CD4-positive, alpha-beta T cell treated with Interleukin-15 for 4 hours (primary cell): ENCODE results near the gene UGT1A4.

Experiments
- DNase-seq: peaks from one replicate; pipeline ENCODE4 v3.0.0-alpha.2; 2020; ENCODE audit warnings: low spot score

The UGT1A4 gene

DNA sequence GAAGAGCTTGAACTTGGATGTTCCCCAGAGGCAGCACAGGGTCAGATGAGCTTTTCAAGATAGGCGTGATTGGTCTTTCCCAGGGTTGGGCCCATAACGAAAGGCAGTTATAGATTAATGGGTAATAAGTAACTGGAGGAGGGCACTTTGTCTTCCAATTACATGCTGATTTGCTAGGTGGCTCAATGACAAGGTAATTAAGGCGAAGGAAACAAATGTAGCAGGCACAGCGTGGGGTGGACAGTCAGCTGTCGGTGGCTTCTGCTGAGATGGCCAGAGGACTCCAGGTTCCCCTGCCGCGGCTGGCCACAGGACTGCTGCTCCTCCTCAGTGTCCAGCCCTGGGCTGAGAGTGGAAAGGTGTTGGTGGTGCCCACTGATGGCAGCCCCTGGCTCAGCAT lies at the start of gene UGT1A4:
UGT1A4 (plus strand) TSS at position 185 of the 400 bp plus-strand sequence; CDS start at position 270, 85 bp downstream.
- DNase-seq, result no peak

DNA sequence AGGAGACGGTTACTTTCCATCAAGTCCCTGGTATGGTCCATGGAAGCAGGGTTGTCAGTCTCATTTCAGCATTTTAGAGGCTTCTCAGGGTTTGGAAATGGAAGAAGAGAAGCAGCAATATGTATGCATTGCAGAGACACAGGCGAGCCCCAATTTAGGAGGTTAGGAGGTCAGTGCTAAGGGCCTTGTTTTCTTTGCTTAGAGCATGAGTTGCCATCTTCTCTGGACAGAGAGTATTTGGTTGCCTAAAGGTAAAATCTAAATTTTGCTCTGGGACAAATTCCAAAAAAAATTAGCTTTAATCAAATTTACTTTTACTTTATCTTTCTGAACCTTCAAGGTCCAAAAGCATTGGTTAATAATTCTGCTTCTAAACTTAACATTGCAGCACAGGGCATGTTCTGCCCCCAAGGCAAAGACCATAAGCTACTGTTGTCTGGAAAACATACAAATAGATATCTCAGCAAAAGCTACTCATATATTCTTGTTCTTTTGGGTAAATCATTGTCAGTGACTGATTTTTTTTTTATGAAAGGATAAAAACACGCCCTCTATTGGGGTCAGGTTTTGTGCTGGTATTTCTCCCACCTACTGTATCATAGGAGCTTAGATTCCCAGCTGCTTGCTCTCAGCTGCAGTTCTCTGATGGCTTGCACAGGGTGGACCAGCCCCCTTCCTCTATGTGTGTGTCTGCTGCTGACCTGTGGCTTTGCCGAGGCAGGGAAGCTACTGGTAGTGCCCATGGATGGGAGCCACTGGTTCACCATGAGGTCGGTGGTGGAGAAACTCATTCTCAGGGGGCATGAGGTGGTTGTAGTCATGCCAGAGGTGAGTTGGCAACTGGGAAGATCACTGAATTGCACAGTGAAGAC lies 47.0 kb upstream of the UGT1A4 start, which contains the start of gene UGT1A9:
UGT1A9 (plus strand) TSS at position 609 of the 872 bp plus-strand sequence; CDS start at position 646, 37 bp downstream.
- DNase-seq, result no peak

DNA sequence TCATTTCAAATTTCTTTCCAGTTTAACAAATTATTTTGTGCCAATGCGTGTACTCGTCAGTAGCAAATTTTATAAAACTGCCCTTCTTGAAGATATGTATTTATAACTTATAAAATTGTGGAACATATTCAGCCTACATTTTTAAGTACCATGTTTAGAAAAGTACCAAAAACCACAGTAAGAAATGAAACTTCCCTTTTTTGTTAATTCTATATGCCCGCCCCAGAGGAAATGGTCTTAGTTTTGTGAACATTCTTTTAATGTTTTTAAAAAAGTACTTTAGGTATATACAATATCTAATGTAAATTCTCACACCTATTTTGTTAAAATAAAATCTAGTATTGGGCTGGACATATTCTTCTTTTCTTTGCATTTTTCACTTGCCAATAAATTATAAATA lies 45.6 kb upstream of the UGT1A4 start:
- no peak for DNase-seq

DNA sequence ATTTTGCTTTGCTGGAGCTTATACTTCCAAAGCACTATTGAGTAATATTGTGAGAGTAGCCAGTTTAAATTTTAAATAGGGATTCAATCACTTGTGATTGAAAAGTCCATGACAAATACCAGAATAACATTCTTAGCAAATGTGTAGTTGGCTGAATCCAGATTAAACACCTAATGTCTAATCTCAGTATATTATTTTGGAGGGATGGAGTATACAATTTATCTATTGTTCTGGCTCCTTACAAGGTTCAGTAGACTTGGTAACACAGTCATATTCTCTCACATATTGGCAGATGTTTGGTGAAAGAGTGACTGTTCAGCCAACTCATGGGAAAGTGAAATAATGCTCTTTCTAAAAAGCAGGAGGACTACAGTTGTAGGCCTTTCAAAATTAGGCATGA lies 44.6 kb upstream of the UGT1A4 start:
- DNase-seq, result no peak

DNA sequence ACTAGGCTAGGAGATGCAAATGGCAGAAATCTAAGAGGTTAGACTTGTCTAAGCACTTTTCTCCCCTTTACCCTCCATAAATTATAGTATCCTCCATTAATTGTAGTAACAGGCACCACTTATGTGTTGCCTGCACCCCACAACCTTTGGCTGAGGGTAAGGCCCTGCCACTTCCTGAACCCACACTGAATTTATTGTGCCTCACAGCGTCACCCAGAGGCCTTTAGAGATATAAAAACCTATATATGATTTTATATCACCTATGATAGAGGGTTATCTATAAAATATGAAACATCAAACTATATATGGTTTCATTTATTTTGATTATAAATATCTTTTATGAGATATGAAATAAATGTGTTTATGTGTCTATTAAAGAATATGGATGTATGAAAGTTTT lies 44.2 kb upstream of the UGT1A4 start:
- no peak for DNase-seq

DNA sequence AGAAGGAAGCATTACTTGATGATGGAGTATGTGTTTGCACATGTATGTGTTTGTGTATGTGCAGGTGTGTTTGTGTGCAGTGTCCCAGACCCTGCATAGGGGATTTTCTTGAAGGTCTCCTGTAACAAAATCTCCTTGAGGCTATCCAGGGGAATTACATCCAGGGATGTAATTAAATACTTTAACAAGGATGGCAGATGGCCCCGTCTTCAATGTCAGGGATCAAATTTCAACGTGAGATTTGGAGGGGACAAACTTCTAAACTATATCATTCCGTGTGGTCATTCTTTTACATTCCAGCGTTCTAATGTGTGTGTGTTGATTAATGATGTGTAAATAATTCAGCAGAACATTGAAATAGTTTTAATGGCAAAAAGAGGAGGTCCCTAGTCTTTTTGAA lies 43.5 kb upstream of the UGT1A4 start:
- DNase-seq, result no peak

DNA sequence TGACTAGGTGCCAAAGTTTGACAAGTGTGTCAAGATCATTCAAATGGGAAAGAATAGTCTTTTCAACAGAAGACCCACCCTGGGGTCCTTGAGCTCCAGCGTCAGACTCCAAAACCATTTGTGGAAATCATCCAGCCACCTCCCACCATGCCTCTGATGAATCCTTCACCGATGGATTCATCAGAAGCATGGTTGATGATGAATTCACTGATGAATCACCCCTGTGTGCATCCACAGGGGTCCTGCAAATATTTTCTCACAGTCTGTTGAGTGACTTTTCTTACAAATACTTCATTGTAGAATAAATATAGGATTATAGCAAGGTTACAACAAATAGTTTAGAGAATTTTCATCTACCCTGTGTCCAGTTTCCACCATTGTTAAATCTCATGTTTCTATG lies 42.5 kb upstream of the UGT1A4 start:
- no peak for DNase-seq

DNA sequence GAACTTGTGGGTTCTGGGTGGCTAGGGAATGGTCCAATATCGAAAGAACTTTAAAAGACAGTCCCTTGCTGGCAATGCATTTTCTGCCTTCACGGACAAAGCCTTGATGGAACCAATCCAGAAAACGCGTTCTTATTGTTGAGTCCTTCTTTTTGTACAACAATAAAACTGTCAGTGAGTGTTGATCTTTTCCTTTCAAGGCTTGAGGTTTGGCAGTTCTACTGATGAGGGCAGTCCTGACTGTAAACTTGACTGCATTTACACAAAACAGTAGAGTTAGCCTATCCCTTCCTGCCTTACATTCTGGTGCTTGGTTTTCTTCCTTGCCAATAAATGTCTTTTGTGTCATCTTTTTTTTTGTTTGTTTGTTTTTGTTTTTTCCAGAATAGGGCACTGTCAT lies 39.3 kb upstream of the UGT1A4 start:
- DNase-seq, result no peak

DNA sequence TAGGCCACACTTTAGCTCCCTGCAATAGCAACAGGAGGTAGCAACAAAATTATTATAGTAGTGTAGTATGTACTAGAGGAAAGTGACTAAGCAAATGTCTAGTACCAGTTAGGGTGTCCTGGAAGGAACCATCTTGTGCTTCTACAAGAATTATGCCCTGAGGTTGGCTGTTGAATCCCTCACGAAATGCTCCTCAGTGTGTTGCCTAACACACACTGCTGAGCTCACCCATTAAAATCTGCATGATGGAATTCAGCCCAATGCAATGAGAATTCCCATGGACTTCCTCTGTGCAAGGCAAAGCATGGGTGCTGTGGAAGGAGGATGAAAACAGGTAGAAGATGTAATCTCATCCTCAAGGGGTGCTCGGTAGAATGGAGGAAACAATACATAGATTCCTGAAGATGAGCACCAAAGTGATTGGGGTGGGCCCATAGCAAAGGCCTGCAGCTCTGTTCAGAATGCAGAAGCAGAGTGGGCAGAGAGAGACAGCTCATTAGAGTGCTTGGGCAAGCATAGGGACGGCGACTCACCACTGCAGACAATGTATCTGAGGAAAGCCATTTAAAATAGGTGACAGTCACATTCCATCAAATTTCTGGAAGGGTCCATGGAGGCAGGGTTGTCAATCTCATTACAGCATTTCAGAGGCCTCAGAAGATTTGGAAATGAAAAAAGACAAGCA lies 38.0 kb upstream of the UGT1A4 start:
- DNase-seq, result no peak

DNA sequence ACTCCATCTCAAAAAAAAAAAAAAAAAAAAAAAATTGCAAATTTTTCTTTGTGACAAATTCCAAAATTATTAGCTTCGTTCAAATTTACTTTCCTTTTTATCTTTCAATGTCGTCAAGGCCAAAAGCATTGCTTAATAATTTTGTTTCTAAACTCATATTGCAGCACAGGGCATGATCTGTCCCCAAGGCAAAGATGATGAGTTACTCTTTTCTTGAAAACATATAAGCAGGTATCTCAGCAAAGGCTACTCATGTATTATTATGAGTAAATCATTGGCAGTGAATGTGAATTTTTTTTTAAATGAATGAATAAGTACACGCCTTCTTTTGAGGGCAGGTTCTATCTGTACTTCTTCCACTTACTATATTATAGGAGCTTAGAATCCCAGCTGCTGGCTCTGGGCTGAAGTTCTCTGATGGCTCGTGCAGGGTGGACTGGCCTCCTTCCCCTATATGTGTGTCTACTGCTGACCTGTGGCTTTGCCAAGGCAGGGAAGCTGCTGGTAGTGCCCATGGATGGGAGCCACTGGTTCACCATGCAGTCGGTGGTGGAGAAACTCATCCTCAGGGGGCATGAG lies 36.9 kb upstream of the UGT1A4 start, which contains the start of gene UGT1A7:
UGT1A7 (plus strand) TSS at position 381 of the 579 bp plus-strand sequence; CDS start at position 418, 37 bp downstream.
- DNase-seq, result no peak

DNA sequence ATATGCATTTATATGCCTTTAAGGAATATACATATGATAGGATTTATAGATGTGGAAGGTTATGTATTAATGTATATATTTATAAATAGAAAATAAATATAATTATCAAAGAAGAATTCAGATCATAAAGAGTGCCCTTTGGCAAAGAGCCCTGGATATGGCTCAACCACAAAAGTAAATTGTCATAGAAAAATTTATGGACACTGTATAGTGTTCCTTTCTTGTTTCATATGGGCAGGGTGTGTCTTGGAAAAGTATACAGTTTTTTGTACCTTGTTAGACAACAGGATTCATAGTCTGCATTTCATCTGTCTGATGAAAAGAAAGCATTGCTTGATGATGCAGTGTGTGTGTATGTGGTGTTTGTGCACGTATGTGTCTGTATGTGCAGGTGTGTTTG lies 33.9 kb upstream of the UGT1A4 start:
- DNase-seq, result no peak

DNA sequence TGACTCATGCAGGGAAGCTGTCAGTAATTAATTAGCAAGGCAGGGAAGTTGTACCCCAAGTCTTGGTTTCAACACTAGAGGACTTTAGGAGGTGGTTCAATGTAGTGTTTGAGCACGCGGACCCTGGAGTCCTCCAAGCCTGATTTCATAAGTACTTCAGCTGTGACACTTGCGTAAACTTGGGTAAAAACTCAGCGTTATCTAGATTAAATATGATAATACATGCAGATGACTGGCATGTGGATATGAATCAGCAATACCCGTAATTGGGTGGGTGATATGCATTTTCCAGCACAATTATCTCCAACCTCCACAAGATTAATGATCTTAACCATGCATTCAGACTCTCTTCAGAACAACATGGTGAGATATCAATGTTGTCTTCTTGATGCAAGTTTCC lies 31.6 kb upstream of the UGT1A4 start:
- no peak for DNase-seq

DNA sequence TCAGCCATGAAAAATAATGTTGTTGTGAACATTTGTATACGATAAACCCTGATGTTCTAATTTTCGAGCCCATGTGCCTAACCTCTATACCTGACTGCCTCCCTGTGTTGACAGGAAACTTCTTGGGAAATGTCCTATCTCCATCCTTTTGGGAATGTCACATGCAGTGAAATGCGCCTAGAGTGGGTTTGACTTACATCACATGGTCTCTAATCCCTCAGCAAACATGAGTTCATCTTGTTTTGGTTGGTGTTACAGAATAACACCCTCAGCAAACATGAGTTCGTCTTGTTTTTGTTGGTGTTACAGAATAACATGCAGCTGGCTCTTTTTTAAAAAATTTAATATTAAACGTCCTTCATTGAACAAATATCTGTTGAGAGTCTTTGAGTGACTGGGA lies 30.2 kb upstream of the UGT1A4 start:
- no peak for DNase-seq

DNA sequence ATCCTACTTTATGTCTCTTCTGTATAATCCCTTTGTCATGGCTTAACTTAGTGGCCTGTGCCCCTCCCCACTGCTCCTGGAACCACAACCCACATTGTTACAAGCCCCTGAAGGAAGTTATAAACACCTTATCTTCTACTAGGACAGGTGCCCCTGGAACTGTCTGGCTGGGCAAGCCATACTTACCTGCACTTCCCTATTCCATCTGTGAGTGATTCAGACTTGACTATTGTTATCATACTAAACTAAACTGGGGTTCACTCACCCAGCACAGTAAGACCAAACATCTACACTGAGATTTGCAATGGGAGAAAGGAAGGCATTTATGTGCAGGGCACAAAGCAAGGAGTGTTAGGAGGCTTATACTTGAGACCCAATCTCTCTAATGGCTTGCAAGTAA lies 29.5 kb upstream of the UGT1A4 start:
- DNase-seq, result no peak

DNA sequence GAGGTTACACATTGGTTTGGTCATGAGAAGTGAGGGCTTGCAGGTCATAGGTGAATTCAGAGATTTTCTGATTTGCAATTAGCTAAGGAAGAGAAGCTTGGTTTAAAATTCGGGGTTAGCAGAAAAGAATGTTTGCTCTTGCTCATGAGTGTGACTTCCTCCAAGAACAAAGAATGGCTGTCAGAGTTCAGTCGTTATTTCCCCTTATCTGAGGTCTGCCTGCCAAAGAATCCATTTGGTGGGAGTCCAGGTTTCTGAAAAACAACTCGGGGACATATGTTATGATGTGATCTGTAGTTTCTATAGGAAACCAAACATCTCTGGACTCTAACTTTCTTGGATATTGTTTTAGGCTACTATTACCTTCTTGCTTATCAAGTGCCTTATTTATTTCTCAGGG lies 29.0 kb upstream of the UGT1A4 start:
- no peak for DNase-seq

DNA sequence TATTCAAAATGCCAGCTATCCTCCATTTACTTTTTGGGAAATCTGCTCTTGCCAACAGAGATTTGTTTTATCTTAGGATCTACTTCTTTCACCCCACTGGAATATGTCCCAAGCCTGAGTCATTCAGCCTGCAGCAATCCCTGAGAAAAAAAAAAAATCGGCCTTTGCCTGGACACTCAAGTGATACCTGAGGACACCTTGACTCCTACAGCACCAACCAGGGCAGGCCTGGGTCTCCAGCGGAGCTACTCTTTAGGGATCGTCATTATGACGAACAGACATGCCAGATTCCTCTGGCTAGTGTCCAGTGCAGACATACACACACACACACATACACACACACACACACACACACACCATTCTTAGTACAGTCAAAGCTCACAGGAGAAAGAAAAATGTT lies 28.1 kb upstream of the UGT1A4 start:
- no peak for DNase-seq

DNA sequence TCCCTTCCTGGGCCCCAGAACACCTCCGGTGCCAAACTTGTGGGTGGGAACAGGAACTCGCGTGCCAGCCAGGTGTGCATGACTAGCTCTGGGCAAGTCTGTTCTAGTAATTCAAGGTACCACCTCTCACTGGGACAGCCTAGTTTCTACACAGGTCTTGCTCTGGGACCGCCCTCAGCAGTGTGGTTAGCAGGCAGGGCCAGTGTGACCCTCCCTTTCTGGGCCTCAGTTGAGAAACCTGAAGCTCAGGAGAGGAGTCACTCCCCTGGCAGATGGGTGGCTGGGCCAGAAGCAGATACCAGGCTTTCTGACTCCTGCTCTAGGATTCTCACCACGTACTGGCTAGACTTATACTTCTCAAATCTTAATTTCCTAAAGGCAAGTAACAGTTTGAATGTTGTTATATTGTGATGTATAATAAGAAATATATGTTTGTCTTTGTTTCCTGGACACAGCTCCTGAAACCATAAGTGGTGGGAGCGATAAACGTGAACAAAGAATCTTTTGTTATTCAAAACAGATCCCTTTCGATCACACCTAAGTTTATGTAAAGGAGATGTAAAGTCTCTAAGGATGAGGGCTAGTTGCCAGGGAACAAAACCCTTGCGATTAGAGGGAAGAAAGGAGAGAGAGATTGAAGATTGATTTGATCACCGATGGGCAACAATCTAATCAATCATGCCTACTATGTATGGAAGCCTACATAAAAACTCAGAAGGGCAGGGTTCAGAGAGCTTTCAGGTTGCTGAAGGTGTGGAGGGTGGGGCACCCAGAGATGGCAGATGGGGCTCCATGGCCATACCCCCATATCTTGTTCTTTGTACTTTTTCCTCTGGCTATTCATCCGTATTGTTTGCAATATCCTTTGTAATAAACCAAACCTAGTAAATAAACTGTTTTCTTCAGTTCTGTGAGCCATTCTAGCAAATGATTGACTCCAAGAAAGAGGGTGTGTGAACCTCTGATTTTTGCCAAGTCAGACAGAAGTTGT lies 26.8 kb upstream of the UGT1A4 start:
- no peak for DNase-seq

DNA sequence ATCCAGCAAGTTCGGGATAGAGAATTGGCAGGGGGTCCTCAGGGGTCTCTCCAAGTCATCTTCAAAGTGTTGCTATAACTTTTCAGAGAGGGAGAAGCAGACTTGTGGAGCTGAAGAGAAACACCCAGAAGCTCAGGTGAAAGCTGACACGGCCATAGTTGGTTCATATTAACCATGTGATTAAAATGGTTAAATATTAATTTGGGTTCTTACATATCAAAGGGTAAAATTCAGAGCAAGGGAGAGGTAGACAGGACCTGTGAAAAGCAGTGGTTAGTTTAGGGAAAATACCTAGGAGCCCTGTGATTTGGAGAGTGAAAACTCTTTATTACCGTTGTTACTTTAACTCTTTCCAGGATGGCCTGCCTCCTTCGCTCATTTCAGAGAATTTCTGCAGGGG lies 25.9 kb upstream of the UGT1A4 start, which contains the start of gene UGT1A6:
UGT1A6 (plus strand) TSS at position 243 of the 400 bp plus-strand sequence; CDS start at position 358, 115 bp downstream.
- DNase-seq, result no peak

DNA sequence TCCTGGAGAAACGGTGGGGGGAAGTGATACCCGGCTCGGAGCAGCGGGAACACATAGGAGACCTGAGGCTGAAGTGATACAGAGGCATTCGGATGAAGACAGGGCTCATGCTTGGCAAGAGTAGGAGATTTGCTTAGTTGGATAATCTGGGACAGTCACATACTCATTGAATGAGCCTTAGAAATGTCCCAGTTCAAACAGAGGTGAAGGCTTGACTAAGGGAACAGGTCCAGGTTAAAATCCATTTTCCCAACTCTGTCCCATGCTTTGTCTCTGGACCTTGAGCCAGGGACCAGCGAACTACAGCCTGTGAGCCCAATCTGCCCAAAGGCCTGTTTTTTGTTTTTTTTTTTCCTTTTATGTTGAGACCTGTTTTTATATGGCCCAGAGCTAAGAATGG lies 24.6 kb upstream of the UGT1A4 start:
- no peak for DNase-seq

DNA sequence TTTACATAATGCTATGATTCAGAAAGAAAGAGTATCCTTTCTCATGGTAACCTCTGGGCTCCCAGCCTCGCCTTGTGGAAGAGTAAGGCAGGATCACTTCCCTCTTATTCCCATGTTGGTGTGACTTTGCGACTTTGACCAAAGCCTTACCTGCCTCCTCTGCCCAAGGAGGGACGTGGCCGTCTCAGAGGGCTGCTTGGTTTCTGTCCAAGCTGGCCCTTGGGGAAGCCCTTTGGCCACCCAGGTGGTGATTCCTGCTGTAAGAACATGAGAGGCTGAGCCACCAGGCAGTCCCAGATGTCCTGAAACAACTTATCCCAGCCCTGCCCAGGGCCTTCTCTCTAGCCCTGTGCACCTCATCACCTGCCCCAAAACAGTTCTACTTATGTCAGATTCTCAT lies 19.8 kb upstream of the UGT1A4 start:
- no peak for DNase-seq

DNA sequence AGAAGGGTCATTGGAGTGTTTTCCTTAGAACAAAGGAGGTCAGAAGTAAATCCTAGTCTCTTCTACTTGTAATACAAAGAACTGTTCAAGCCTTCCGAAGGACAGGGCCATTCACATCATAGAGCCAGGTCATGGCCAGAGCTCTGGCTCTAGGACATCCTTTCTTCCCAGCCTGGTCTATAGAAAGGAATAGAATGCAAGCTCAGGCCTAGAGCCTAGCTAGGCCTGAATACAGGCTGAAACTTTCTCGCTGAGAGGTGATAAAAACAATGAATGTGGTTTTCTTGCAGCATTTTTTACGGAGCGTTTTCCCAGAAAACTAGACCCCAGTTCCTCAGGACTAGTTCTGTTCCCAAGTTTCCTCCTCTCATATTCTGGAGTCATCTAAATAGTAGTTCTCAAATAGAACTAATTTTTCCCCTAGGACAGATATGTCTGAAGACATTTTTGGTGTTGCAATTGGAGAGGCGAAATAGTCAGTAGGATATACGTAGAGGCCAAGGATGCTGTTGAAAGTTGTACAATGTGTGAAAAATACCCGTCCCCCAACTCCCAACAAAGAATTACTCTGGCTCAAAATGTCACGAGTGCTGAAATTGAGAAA lies 19.0 kb upstream of the UGT1A4 start:
- no peak for DNase-seq
